GM12864 (cell line): ENCODE data around the gene SNUPN.
"Not testable (repeated sequence)": the region's sequence is repeated elsewhere in the genome, so short reads cannot be mapped to it uniquely, and the experiment has no call there.

ENCODE experiments used
- DNase-seq: peaks from one replicate; pipeline ENCODE4 v3.0.0-alpha.2; 2011; ENCODE audit warnings: low read depth
- H3K4me3 ChIP-seq: 2 replicates; pipeline ENCODE4 v1.5.1; 2011; ENCODE audit warnings: mild to moderate bottlenecking, low read depth, low read length, control low read depth
- TF ChIP-seq, protein P1 (sequence below): IDR thresholded peaks from 2 replicates; pipeline ENCODE4 v1.5.1; 2011; ENCODE audit warnings: low read depth, mild to moderate bottlenecking, moderate library complexity, low read length, control low read depth, inconsistent platforms; ENCODE audit errors: missing control alignments

The SNUPN gene

DNA sequence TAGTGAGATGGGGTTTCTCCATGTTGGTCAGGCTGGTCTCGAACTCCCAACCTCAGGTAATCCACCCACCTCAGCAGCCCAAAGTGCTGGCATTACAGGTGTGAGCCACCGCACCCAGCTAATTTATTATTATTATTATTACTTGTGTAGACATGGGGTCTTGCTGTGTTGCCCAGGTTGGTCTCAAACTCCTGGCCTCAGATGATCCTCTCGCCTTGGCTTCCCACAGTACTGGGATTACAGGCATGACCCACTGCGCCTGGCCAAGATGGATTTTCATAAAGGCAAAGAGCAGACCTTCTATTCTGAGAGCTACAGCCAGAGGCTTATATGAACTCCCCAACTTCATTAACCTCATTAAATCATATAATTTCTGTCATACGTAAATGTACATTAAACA, 63.6 kb downstream of the SNUPN start:
- no peak for DNase-seq
- TF ChIP-seq, protein P1, sequence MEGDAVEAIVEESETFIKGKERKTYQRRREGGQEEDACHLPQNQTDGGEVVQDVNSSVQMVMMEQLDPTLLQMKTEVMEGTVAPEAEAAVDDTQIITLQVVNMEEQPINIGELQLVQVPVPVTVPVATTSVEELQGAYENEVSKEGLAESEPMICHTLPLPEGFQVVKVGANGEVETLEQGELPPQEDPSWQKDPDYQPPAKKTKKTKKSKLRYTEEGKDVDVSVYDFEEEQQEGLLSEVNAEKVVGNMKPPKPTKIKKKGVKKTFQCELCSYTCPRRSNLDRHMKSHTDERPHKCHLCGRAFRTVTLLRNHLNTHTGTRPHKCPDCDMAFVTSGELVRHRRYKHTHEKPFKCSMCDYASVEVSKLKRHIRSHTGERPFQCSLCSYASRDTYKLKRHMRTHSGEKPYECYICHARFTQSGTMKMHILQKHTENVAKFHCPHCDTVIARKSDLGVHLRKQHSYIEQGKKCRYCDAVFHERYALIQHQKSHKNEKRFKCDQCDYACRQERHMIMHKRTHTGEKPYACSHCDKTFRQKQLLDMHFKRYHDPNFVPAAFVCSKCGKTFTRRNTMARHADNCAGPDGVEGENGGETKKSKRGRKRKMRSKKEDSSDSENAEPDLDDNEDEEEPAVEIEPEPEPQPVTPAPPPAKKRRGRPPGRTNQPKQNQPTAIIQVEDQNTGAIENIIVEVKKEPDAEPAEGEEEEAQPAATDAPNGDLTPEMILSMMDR = no peak

DNA sequence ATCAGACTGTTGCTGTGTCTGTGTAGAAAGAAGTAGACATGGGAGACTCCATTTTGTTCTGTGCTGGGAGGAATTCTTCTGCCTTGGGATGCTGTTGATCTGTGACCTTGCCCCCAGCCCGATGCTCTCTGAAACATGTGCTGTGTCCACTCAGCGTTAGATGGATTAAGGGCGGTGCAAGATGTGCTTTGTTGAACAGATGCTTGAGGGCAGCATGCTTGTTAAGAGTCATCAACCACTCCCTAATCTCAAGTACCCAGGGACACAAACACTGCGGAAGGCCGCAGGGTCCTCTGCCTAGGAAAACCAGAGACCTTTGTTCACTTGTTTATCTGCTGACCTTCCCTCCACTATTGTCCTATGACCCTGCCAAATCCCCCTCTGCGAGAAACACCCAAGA, 66.2 kb downstream of the SNUPN start:
- H3K4me3 ChIP-seq, DNase-seq: not testable (repeated sequence)

More for the DNA sequence above, 63.6 kb downstream of the SNUPN start:
- no peak overlapping the region for H3K4me3 ChIP-seq

DNA sequence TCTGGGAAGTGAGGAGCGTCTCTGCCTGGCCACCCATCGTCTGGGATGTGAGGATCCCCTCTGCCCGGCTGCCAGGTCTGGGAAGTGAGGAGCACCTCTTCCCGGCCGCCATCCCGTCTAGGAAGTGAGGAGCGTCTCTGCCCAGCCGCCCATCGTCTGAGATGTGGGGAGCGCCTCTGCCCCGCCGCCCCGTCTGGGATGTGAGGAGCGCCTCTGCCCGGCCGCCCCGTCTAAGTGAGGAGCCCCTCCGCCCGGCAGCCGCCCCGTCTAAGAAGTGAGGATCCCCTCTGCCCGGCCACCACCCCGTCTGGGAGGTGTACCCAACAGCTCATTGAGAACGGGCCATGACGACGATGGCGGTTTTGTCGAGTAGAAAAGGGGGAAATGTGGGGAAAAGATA, 66.6 kb downstream of the SNUPN start:
- not testable (repeated sequence) for DNase-seq, H3K4me3 ChIP-seq

DNA sequence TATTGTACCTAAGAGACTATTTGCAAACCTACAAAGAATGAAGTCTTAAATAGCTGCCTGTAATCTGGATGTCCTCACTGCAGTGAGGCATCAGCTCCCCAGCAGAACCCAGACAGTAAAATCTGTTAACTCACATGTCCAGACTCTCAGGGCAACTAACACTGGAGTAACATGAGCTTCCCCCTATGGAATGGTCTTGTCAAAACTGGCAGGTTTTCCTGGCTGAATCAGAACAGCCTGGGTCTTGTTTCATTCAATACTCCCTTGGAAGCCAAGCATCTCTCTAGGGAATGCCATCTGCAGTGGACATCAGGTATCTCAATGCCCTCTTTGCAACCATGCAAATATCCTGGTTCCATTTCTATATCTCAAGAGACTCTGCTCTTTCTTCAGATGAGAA, 70.8 kb downstream of the SNUPN start:
- DNase-seq = no peak
- no peak overlapping the region for H3K4me3 ChIP-seq
- TF ChIP-seq, protein P1 = no peak

DNA sequence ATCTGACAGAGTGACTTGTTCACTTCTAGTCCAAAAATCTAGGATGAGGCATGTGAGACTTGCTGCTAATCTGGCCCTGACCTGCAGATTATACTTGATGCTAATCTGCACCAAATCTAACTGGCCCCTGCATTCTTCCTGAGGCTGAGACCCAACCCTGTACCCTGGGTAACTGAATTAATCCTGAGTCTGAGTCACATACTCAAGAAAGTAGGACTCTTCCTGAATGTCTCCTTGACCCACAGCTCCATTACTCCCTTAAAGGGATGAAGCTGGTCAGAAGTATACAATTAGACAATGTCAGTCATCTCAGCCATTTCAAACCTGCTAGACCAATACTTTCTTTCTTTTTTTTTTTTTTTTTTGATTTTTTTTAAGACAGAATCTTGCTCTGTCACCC, 71.9 kb downstream of the SNUPN start:
- H3K4me3 ChIP-seq = no peak overlapping the region
- DNase-seq = no peak
- TF ChIP-seq, protein P1 = no peak

DNA sequence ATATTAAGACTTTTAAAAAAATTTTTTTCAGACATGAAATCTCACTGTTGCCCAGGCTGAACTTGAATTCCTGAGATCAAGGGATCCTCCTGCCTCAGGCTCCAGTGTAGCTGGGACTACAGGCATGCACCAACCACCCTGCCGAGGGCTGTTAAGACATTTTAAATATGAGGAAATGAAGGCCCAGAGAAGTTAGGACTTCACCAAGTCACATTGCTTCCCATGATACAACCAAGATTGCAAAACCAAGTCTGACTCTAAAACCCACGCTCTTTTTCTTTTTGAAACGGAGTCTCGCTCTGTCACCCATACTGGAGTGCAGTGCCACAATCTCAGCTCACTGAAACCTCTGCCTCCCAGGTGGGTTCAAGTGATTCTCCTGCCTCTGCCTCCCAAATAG, 74.4 kb downstream of the SNUPN start:
- no peak overlapping the region for H3K4me3 ChIP-seq
- TF ChIP-seq, protein P1 = no peak
- DNase-seq = no peak
